HG03159 (cell line): ENCODE measurements around the gene MYO1A.
"Not testable (repeated sequence)": the region's sequence is repeated elsewhere in the genome, so short reads cannot be mapped to it uniquely, and the experiment has no call there.

ENCODE experiments used
- ATAC-seq: cut with Tn5 transposase; IDR thresholded peaks from one replicate; pipeline ENCODE4 v1.9.1; 2021; ENCODE audit warnings: mild to moderate bottlenecking, moderate library complexity; ENCODE audit not compliant: unreplicated experiment

MYO1A gene

DNA sequence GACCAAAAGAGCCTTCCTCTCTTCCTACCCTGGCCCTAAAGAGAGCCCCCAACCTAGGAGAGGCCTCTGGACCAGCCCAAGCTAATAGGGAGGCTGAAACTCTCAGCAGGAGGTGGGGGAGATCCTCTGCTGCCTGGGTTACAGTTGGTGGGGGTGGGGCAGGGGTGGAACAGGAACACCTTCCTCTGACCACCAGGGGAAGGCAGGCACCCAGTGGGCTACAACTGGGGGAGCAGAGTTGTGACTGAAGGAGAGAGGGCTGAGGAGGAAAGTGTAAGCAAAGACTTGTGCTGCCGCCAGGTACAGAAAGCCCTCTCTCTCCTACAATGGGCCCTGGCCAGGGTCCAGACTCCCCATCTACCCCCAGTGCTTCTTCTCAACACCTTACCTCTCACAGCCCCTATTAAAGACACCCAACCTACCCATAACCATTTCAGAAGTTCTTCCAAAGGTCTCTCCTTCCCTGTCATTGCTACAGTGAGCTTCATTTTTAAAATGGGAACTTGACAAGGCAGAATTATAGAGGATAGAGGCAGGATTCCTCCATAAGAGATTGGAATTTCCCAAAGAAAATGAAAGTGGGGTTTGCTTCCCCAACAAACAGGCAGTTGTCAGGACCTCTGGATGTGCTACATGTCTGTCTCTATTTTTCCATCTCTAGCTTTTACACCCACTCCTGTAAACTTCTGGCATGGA lies 1.4 kb downstream of the MYO1A start:
- no peak for ATAC-seq

DNA sequence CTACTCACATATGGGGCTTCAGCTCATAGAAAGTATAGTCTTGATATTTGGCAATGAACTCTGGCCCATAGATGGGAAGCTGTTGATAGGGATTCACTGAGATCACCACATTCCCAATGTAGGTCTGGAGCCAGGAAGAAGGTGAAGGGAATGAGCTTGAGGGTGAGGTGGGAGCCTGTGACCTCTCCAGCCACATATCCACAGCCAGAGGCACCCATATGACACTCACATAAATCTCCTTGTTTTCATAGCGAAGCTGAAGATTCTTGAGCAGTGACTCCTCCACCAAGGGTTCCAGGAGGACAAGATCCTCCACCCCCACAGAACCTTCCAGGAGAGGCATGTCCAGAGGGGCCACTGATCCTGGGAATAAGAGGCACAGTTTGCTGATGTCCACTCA lies 1.9 kb downstream of the MYO1A start:
- ATAC-seq, result no peak

DNA sequence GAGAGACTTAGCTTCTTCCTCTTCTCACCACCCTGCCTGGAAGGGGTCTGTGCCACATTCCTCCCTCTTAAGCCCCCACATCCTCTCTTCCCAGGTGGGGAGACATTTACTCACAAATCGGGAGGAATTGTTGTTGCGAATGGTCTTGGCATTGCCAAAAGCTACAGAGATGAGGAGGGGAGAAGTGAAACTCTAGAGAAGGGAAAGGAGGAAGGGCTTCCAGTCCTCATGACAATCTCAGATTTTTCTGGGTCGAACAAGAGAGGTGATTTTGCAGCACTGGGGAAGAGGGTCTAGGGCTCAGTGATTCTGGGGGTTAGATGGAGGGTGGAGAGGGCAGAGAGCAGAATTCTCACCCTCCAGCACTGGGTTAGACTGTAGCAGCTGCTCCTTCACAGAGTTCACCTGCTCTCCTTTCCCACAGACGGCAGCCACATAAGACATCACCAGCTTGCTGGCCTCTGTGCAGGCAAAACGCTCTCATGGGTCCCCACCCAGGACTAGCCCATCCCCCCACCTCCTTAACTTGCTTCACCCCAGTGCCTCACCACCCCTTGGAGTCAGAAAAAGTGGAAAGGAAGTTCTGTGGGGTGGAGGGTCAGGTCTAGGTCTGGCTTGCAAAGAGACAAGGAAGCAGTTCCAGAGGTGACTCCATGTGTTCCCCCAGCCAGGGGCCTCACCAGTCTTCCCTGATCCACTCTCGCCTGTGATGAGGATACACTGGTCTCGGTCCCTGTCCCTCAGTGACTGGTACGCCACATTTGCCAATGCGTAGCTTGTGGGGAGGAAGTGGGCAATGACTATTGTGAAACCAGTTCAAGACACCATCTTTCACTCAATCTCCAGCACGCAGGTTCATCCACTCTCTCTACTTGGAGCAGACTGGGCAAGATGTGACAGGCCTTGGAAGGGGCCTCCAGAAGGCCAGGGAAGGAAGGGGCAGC lies 2.7 kb downstream of the MYO1A start:
- ATAC-seq, result no peak

DNA sequence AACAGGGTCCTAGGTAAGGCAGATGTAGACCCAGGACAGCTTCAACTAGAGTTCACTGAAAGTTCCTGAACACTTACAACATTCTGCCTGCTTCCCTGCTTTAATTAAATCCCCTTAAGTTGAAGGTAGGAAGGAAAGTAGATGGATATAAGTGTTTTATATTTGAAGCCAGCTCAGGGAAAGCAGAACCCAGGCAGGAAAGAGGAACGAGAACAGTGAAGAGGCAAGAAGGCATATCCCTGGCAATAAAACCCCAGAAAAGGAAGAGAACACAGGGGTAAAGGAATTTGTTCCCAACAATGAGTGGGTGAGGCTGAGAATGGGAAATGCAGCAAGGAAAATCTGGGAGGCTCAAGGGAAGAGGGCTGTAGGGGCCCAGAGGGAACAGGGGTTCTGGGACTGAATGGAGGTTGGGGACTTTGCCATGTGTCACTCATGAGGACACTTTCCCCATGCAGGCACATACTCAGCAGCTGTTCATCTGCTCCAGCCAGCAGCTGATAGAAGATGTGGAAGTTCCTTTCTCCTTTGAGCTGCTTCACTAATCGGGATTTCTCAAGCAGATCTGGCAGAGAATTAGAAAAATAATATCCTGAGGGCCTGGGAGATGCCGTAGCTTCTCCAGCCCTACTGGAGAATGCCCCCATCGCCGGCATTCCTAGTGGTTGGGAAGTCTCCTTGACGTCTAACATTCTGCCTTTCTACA lies 3.7 kb downstream of the MYO1A start:
- no peak for ATAC-seq

DNA sequence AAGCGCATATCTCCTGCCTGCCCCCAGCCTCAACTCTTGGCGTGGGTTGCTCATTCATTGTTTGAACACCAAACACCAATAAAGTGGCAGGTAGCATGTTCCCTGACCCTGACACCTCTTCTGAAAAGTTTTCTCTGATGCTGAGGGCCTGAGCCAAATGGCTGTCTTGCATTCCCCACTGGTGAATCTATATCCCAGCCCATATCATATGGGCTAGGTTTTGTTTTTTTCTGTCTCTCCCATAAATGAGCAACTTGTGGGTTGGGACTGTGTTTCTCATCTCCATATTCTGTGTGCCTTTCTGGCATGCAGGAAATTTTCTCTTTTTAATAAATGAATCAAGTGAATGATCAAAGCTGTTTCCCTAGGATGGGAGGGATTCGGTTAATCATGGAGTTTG lies 5.0 kb downstream of the MYO1A start:
- no peak for ATAC-seq

DNA sequence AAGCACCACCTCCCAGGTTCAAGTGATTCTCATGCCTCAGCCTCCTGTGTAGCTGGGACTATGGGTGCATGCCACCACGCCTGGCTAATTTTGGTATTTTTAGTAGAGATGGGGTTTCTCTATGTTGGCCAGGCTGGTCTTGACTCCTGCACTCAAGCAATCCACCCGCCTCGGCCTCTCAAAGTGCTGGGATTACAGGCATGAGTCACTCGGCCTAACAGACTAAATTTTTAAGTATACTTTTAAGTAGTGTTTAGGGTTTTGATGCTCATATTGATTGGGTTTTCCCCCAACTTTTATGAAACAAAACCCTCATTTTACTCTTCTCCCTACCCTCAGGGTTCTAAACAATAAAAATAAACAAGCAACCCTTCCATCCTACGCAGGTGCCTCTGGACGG lies 5.5 kb downstream of the MYO1A start:
- no peak for ATAC-seq

DNA sequence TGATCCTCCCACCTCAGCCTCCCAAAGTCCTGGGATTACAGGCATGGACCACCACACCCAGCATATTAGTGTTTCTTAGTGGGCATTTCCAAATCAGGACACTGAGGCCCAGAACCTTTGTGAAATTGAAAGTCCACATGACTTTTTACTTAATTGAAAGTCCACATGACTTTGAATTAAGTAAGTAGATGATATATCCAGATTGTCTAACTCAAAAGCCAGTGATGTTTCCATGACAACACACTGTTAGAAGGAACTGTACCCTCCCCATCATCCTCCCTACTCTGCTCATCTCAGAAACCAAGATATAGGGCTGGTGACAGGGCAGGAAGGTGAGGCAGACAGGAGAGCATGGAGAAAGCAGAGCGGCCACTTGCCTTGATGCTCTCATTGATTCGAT lies 7.2 kb downstream of the MYO1A start:
- no peak for ATAC-seq

DNA sequence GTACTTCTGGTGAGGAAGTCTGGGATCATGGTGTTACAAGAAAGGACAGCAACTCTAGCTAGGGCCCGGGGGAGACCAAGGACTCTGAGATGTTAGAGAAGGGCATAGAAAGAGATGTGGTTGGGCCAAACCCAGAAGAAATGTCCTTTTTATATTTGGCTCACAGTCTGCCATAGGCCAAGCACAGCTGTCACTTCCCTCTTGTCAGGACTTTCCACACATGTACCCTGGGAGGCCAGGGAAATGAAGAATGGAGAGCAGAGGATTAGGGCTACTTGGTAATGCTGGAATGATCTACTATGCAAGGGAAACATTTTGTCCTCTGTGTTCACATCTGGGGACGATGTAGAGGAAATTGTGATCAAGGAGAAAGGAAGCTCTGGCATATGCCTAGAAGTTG lies 9.2 kb downstream of the MYO1A start:
- no peak for ATAC-seq

DNA sequence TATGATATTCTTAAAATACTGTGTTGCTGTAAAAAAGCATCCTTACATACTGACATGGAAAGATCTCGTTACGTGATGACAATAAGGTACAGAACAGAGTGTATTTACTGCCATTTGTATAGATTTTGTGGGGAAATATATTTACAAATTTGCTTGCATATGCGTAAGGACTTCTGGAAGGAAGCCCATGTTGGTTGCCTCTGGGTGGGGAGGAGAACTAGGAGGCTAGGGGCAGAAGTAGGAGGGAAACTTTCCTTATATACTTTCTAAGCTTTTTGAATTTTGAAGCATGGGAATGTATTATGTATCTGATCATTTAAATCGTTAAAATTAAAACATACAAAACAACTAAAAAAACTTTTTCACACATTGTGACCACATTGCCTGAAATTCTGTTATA lies 9.7 kb downstream of the MYO1A start:
- no peak for ATAC-seq

DNA sequence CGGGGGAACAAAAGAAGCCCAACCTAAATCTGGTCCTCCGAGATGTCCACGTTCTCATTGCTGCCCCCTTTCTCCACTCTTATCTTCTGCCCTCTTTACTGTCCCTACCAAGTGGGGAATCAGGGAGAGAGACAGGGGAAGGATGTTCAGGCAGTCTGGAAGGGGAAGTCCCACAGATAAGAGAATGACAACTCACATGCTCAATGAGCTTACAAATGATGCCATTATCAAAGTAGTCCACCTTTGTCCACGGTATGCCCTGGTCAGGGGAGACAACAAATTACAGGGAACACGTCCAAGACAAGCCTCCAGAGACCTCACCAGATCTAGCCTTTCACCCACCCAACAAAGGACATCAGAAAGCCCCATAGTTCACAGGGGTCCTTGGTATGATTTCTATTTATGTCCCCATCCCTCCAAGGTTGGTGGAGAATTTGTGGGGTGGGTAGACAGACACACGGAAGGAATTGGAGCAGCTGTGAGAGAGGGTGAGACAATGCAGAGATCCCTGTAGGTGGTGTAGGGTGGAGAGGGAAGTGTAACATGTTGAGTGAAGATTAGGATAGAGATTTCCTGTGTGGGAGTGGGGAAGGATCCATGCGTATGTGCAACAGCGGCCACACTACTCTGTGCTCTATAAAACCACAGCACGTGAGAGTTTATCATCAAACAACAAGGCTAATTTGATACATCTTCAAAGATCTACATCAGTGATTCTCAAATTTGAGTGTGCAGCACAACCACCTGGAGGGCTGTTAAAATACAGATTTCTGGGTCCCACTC lies 10.7 kb downstream of the MYO1A start:
- ATAC-seq, result no peak

DNA sequence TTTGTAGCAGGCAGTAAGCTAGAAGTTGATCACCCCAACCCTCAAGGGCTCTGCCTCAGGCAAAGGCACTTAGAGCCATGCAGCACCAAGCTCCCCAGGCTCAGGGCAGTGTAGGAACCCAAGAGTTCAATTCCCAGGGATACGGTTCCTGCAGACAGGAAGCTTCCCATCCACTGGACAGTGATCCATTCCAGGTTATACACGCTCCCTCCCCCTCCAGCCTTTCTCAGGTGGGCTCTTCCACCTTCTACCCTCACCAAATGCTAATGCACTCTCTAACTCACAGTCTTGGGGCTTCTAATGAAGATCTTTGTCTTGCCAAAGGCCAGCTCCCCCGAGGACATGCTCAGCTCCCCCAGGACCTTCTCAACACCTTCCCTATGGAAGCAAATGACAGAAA lies 12.7 kb downstream of the MYO1A start:
- no peak for ATAC-seq

DNA sequence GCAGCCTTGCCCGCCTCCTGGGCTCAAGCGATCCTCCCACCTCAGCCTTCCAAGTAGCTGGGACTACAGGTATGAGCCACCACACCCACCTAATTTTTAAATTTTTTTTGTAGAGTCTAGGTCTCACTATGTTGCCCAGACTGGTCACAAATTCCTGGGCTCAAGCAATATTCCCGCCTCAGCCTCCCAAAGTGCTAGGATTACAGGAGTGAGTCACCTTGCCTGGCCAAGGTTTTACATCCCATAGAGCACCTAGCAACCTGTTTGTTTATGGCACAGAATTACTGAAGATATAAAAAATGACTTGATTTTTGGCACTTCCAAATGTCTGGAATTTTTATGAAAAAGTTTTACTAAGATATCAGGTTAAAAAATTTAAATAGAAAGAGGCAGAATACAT lies 16.5 kb downstream of the MYO1A start:
- no peak for ATAC-seq

DNA sequence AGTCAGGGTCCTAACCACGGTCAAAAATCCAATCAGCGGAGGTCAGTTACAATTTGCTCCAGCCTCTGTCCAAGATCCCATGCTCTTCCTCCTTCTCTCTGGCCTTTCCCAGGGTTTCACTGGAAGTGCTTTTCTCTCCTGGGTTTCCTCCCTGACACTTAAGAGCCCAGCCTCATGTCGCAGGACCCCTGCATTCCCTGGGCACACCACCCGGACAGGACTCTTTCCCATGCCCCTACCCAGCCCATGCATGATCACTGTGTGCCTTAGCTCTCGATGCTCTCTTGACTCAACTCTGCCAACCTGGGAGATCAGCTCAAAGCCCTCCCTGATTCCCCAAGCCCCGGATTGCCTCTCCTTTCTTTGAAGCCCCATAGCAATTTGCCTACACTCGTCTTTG lies 18.1 kb downstream of the MYO1A start:
- no peak for ATAC-seq

DNA sequence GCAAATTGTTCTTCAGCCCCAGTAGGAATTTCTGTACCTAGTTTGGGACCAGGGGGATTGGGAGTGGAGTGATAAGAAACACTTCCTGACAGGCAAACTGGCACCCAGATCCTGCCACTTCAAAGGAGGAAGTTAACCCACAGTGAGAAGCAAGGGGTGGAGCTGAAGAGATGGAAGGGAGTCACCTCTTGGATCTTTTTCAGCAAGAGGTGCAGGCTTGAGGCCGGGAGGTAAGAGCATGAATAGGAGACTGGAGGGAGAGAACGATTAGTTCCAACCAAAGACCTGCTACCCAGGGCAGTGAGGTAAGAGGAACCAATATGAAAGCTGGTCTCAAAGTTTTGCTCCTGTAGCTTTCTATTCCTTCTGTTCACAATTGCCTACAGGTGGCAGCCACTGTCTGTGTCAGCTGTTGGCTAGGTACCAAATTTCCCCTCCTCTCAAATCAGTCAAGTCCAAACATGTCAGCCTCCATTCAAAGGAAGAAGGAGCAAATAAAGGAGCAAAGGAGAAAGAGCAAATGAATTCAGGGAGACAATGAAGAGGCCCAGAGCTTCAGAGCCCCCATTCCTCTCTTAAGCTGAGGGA lies 18.7 kb downstream of the MYO1A start:
- no peak for ATAC-seq

DNA sequence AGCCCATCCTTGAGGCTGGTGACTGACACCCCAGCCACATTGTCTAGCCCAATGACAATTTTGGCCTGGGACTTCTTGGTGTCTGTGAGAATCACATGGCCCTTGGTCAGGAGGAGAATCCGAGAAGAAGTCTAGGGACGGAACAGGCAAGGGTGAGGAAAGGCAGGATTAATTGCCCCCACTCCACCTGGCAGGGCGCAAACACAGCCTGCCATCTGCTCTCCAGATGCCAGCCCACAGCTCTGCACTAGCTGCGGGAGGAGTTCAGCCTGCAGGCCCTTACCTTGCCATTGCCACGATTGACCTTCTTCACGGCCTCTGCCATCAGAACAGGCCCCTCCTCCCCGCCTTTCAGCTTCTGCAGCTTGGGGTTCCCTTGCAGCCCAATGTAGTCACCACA lies 20.5 kb downstream of the MYO1A start:
- ATAC-seq, result no peak

DNA sequence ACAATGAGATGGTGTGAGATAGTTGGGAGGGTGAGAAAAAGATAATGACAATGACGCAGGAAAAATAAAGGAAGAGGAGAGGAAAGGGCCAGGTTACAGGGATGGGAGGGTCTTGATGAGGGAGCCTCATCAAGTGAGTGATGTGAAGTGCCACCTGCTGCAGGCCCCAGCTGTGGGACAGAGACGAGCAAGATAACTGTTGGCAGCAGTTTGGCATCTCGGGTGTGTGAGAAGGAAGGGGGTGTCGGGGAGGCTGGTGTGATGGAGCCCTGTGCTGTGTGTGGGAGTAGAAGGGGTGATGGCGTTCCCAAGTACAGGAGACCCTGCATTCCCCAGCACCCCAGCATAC lies 22.1 kb downstream of the MYO1A start:
- ATAC-seq, result no peak

DNA sequence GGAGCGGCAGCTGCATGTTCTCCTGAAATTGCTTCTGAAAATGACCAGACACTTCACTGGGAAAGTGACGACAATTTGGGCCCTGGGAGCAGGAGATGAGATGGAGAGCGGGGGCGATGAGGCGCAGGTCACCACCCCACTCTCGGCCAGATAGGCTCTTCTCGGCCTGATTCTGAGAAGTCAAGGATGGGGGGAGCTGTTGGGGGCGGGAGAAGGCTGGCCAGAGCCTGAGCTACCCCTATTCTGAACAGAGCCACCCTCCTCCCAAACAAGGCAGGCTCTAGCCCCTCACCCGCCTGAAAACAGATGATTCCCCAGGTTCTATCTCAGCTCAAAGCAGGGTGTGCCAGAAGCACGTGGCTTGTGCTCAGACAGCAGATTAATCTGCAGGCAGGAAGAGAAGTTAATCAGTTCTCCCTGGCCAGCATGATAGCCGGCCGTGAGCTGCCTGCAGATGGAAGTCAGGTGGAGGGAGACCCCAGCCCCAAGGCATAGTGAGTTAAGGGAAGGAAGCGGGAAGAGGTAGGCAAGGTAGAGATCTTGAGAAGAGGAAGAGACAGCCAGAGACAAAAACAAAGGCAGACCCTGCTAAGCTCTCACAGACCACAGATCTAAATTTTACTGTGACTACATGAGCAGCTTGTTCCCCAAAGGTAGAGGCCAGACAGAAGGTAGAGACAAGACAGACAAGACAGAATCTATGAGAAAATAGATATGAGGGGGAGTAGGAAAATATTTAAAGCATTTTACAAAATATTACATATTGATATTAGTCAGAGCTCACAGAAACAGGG lies 22.7 kb downstream of the MYO1A start:
- ATAC-seq, result no peak

DNA sequence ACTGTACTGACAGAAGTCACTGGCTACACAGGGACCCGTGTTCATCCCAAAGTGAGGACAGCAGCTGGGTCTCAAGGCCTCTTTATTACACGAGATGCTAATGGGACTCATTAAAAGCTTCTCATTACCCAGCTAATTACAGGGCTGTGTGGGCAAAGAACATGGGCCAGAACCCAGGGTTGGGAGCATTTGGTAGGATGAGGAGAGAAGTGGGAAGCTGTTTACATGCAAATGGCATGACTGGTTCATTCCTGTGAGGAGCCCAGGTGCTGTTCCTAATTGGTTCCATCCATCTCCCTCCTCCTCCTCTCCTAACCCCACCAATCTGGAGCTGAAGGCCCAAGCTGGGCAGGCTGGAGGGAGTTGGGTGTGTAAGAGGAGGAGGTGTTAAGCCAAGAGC lies 24.7 kb downstream of the MYO1A start:
- no peak for ATAC-seq

DNA sequence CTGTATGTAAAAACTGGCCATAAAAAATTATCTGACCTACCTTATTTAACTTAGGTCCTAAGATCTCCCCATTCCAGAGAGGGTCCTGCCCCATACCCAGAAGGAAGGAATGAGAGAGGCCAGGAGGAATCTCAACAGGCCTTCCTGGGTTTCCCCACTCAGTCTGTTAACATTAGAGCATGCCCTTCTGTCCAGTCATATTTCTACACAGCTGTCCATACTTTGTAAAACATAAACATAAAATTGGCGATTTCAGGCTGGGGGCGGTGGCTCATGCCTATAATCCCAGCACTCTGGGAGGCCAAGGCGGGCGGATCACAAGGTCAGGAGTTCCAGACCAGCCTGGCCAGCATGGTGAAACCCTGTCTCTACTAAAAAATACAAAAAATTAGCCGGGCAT lies 27.6 kb downstream of the MYO1A start:
- ATAC-seq, result not testable (repeated sequence)
